ENCODE data around the gene IL15RA. TPM values are rescaled to one million over a fixed set of nuclear protein-coding genes. Genes with fewer than 3 reads are reported as not detected.

The IL15RA gene
- total RNA-seq = 10 to 100 TPM; 11.1 to 14.7 TPM
- polyA plus RNA-seq = 10 to 100 TPM; 17.4 to 20.0 TPM

- H3K27ac Mint-ChIP-seq = peak within 1 kb of the TSS; percentile 93 to 98 (median 96)
- no peaks in the 10 kb centered on the region for H3K36me3 ChIP-seq (ENCODE audit: insufficient read depth, low read length)
Observed at GRCh38 chr10:5977471-5978229, at the start of gene IL15RA. Gene IL15RA (minus strand): TSS chr10:5977543. CDS start chr10:5977492, 51 bp downstream.

DNA sequence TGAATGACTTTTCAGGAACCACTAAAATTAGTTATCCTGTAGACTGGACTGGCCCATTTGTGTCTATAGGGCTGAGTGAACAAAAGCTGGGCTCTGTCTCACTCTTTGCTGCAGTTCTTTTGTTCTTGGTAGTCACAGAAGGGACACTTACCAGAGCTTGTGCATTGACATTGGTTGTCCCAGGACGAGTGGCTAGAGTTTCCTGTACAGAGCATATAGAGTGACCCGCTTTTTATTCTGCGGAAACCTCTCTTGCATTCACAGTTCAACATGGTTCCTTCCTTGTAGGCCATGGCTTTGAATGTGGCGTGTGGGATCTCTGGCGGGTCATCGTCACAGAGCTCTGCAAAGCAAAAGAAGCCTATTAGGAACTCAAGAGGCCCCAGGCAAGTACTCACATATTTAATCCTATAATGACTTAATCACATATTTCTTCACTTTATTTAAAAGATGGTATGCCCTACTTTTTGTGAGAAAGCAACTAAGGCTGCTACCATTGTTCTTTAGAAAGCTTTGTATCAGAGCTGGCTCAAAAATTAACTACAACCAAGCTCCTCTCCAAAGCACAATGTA is 48.4 kb upstream of the IL15RA start:
- H3K27ac Mint-ChIP-seq = peak overlapping the region in 1 of 7 donors; percentile 63
- H3K27ac ChIP-seq (ENCODE audit: low read depth, low read length) = no peak overlapping the region
- intact Hi-C loops (cut with micrococcal nuclease) = no loop called here
- CTCF ChIA-PET (ENCODE audit: partially characterized antibody) = interaction anchor here (1.1 to 2.9 kb wide), 3 partner anchors 11 to 61 kb away, joined by 3 to 13 read pairs (median 6); no protein-coding TSS in a partner anchor
- peaks cover 0 to 10% (median 4%) of the 10 kb centered on the region in 8 donors for H3K9me3 Mint-ChIP-seq
- POLR2A ChIA-PET (ENCODE audit: partially characterized antibody) = interaction anchor here (0.7 to 4.5 kb wide), 2 partner anchors 12 to 86 kb away, joined by 3 to 30 read pairs; no protein-coding TSS in a partner anchor
- no peaks in the 10 kb centered on the region for H3K27me3 ChIP-seq (ENCODE audit: insufficient read depth, low read length)
- no peak overlapping the region for H3K4me3 Mint-ChIP-seq
- peaks cover 33% of the 10 kb centered on the region for H3K36me3 ChIP-seq (ENCODE audit: insufficient read depth, low read length)
- DNase-seq = no peak
- peaks cover 38 to 45% of the 10 kb centered on the region in 2 donors for H3K36me3 Mint-ChIP-seq
- peaks cover 15% of the 10 kb centered on the region for H3K4me1 ChIP-seq (ENCODE audit: insufficient read depth, low read length)
- no peaks in the 10 kb centered on the region for H3K27me3 Mint-ChIP-seq
- no peaks in the 10 kb centered on the region for H3K9me3 ChIP-seq (ENCODE audit: control insufficient read depth in 1 of 2, low read length in 2 of 2)
- no peak overlapping the region for H3K4me3 ChIP-seq (ENCODE audit: low read length in 2 of 2)
- peaks cover 16 to 44% (median 28%) of the 10 kb centered on the region in 4 donors for H3K4me1 Mint-ChIP-seq

More at GRCh38 chr10:5977471-5978229, at the start of gene IL15RA:
- Histone ChIP-seq H3K27me3 (ENCODE audit: insufficient read depth, low read length) (no peaks in the 10 kb centered on the region), H3K27ac (ENCODE audit: low read depth, low read length) (peak within 1 kb of the TSS; percentile 84), H3K4me1 (ENCODE audit: insufficient read depth, low read length) (peaks cover 23% of the 10 kb centered on the region), H3K9me3 (ENCODE audit: control insufficient read depth in 1 of 2, low read length in 2 of 2) (no peaks in the 10 kb centered on the region), H3K4me3 (ENCODE audit: low read length in 2 of 2) (peak within 1 kb of the TSS; percentile 79 to 96)
- CTCF ChIA-PET (ENCODE audit: partially characterized antibody) = interaction anchor here (0.7 to 2.9 kb wide), 5 partner anchors 37 to 424 kb away, joined by 3 to 14 read pairs (median 4); no protein-coding TSS in a partner anchor
- H3K4me3 Mint-ChIP-seq = peak within 1 kb of the TSS; percentile 95 to 99 (median 98)
- POLR2A ChIA-PET (ENCODE audit: partially characterized antibody) = interaction anchor here (1.0 to 3.6 kb wide), 10 partner anchors 17 to 109 kb away, joined by 3 to 34 read pairs (median 6); partner anchors contain the start of genes ANKRD16 and FBH1
- intact Hi-C loops (cut with micrococcal nuclease) = loop anchor here (1.0 to 10.0 kb wide), 5 partner anchors 73 to 293 kb away; partner anchors contain the start of genes ANKRD16, GDI2 and TASOR2
- H3K9me3 Mint-ChIP-seq = no peaks in the 10 kb centered on the region
- peaks cover 0 to 8% of the 10 kb centered on the region in 2 donors for H3K36me3 Mint-ChIP-seq
- no peaks in the 10 kb centered on the region for H3K27me3 Mint-ChIP-seq
- peaks cover 17 to 42% (median 29%) of the 10 kb centered on the region in 4 donors for H3K4me1 Mint-ChIP-seq
- DNase-seq = peak; percentile 76 to 92 (median 81)

DNA sequence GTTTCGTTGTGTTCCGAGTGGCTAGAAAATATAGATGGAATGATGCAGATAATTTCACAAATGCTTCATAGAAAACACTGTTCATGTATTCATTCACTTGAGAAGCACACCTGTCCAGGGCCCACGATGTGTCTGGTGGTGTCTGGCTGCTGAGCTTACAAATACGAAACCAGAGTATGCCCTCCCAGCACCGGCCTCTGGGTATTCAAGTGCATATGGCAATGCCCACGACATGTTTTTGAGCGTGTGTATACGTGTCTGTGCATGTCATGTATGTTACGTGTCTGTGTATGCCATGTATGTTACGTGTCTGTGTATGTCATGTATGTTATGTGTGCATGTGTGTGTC is 47.0 kb upstream of the IL15RA start:
- H3K27me3 Mint-ChIP-seq = no peaks in the 10 kb centered on the region
- no peak overlapping the region for H3K4me3 ChIP-seq (ENCODE audit: low read length in 2 of 2)
- H3K36me3 Mint-ChIP-seq = peaks cover 41 to 49% of the 10 kb centered on the region in 2 donors

GRCh38 chr10:6023661-6024333 is 46.5 kb upstream of the IL15RA start:
- H3K36me3 ChIP-seq (ENCODE audit: insufficient read depth, low read length) = peaks cover 33% of the 10 kb centered on the region
- Mint-ChIP-seq H3K36me3 (peaks cover 46 to 54% of the 10 kb centered on the region in 2 donors), H3K27me3 (no peaks in the 10 kb centered on the region), H3K9me3 (peaks cover 0 to 2% (median 0%) of the 10 kb centered on the region in 8 donors), H3K4me1 (peaks cover 20 to 34% (median 27%) of the 10 kb centered on the region in 4 donors), H3K27ac (no peak overlapping the region), H3K4me3 (no peak overlapping the region)
- POLR2A ChIA-PET (ENCODE audit: partially characterized antibody) = interaction anchor here (1.2 kb wide), 1 partner anchor 10 kb away, joined by 4 read pairs; no protein-coding TSS in a partner anchor
- H3K4me1 ChIP-seq (ENCODE audit: insufficient read depth, low read length) = peaks cover 12% of the 10 kb centered on the region
- intact Hi-C loops (cut with micrococcal nuclease) = no loop called here
- H3K4me3 ChIP-seq (ENCODE audit: low read length in 2 of 2) = no peak overlapping the region
- no peak overlapping the region for H3K27ac ChIP-seq (ENCODE audit: low read depth, low read length)
- CTCF ChIA-PET (ENCODE audit: partially characterized antibody) = interaction anchor here (1.4 kb wide), 1 partner anchor 10 kb away, joined by 6 read pairs; no protein-coding TSS in a partner anchor
- H3K9me3 ChIP-seq (ENCODE audit: control insufficient read depth in 1 of 2, low read length in 2 of 2) = no peaks in the 10 kb centered on the region
- no peak for DNase-seq
- H3K27me3 ChIP-seq (ENCODE audit: insufficient read depth, low read length) = no peaks in the 10 kb centered on the region

More for the DNA sequence above, 47.0 kb upstream of the IL15RA start:
- intact Hi-C loops (cut with micrococcal nuclease) = no loop called here
- no peak for DNase-seq
- peaks cover 16 to 34% (median 23%) of the 10 kb centered on the region in 4 donors for H3K4me1 Mint-ChIP-seq
- Histone ChIP-seq H3K36me3 (ENCODE audit: insufficient read depth, low read length) (peaks cover 33% of the 10 kb centered on the region), H3K27ac (ENCODE audit: low read depth, low read length) (no peak overlapping the region), H3K27me3 (ENCODE audit: insufficient read depth, low read length) (no peaks in the 10 kb centered on the region), H3K4me1 (ENCODE audit: insufficient read depth, low read length) (peaks cover 12% of the 10 kb centered on the region), H3K9me3 (ENCODE audit: control insufficient read depth in 1 of 2, low read length in 2 of 2) (no peaks in the 10 kb centered on the region)
- no peak overlapping the region for H3K27ac Mint-ChIP-seq
- no peak overlapping the region for H3K4me3 Mint-ChIP-seq
- CTCF ChIA-PET (ENCODE audit: partially characterized antibody) = interaction anchor here (0.5 to 0.8 kb wide), 2 partner anchors 10 to 26 kb away, joined by 3 to 6 read pairs; no protein-coding TSS in a partner anchor
- POLR2A ChIA-PET (ENCODE audit: partially characterized antibody) = no interaction called here
- H3K9me3 Mint-ChIP-seq = peaks cover 0 to 2% (median 0%) of the 10 kb centered on the region in 8 donors

- Histone ChIP-seq H3K36me3 (ENCODE audit: insufficient read depth, low read length) (peaks cover 33% of the 10 kb centered on the region), H3K4me3 (ENCODE audit: low read length in 2 of 2) (no peak overlapping the region), H3K27ac (ENCODE audit: low read depth, low read length) (no peak overlapping the region), H3K27me3 (ENCODE audit: insufficient read depth, low read length) (no peaks in the 10 kb centered on the region), H3K9me3 (ENCODE audit: control insufficient read depth in 1 of 2, low read length in 2 of 2) (no peaks in the 10 kb centered on the region), H3K4me1 (ENCODE audit: insufficient read depth, low read length) (peaks cover 6% of the 10 kb centered on the region)
- POLR2A ChIA-PET (ENCODE audit: partially characterized antibody) = interaction anchor here (1.2 kb wide), 1 partner anchor 8 kb away, joined by 4 read pairs; no protein-coding TSS in a partner anchor
- peak overlapping the region in 4 of 7 donors; percentile 13 to 83 (median 47) for H3K27ac Mint-ChIP-seq
- no peak for DNase-seq
- peaks cover 0 to 2% (median 0%) of the 10 kb centered on the region in 8 donors for H3K9me3 Mint-ChIP-seq
- intact Hi-C loops (cut with micrococcal nuclease) = no loop called here
- no peaks in the 10 kb centered on the region for H3K27me3 Mint-ChIP-seq
- H3K4me1 Mint-ChIP-seq = peaks cover 13 to 24% (median 18%) of the 10 kb centered on the region in 4 donors
- CTCF ChIA-PET (ENCODE audit: partially characterized antibody) = interaction anchor here (1.4 kb wide), 1 partner anchor 9 kb away, joined by 6 read pairs; no protein-coding TSS in a partner anchor
- H3K36me3 Mint-ChIP-seq = peaks cover 52 to 53% of the 10 kb centered on the region in 2 donors
- no peak overlapping the region for H3K4me3 Mint-ChIP-seq
Observed at GRCh38 chr10:6022660-6023059, 45.3 kb upstream of the IL15RA start.

DNA sequence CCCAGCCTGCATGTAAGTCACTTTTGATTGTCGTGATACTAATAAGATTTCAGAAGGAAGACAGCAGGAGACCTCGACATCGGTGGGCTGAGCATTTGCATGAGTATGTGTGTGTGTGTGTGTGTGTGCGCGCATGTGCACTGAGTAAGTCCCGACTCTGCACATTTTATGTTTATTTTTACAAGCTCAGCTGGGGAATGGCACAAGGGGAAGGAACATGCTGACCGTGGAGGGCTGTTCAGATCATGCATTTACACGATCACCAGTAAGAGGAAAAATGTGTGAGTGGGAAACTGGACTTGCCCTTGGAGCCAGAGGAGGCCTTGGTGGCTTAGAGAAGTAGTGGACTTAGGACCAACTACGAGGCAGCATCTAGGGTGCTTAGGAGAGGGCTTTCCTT is 43.5 kb upstream of the IL15RA start:
- no peak overlapping the region for H3K27ac ChIP-seq (ENCODE audit: low read depth, low read length)
- Mint-ChIP-seq H3K4me3 (no peak overlapping the region), H3K36me3 (peaks cover 53 to 57% of the 10 kb centered on the region in 2 donors), H3K27me3 (no peaks in the 10 kb centered on the region), H3K27ac (peak overlapping the region in 1 of 7 donors; percentile 31), H3K4me1 (peaks cover 7 to 15% (median 8%) of the 10 kb centered on the region in 4 donors), H3K9me3 (peaks cover 0 to 2% (median 0%) of the 10 kb centered on the region in 8 donors)
- H3K4me1 ChIP-seq (ENCODE audit: insufficient read depth, low read length) = peaks cover 1% of the 10 kb centered on the region
- H3K9me3 ChIP-seq (ENCODE audit: control insufficient read depth in 1 of 2, low read length in 2 of 2) = no peaks in the 10 kb centered on the region
- CTCF ChIA-PET (ENCODE audit: partially characterized antibody) = interaction anchor here (2.6 kb wide), 1 partner anchor 66 kb away, joined by 8 read pairs; no protein-coding TSS in a partner anchor
- peaks cover 38% of the 10 kb centered on the region for H3K36me3 ChIP-seq (ENCODE audit: insufficient read depth, low read length)
- DNase-seq = no peak
- no peaks in the 10 kb centered on the region for H3K27me3 ChIP-seq (ENCODE audit: insufficient read depth, low read length)
- no peak overlapping the region for H3K4me3 ChIP-seq (ENCODE audit: low read length in 2 of 2)
- POLR2A ChIA-PET (ENCODE audit: partially characterized antibody) = no interaction called here
- intact Hi-C loops (cut with micrococcal nuclease) = no loop called here
